Epithelial cell of esophagus (primary cell): ENCODE measurements around the gene SSH2.

Source experiments
- DNase-seq: peaks from one replicate; pipeline ENCODE4 v3.0.0; 2010; ENCODE audit warnings: low read depth
- H3K4me3 ChIP-seq: 2 replicates; pipeline ENCODE4 v1.5.1; 2011; ENCODE audit warnings: mild to moderate bottlenecking, low read length, control low read depth
- CTCF ChIP-seq: IDR thresholded peaks from 2 replicates; pipeline ENCODE4 v1.5.1; 2011; ENCODE audit warnings: low read depth, mild to moderate bottlenecking, low read length, control low read depth, inconsistent platforms; ENCODE audit not compliant: insufficient read depth; ENCODE audit errors: missing control alignments

Gene SSH2

GRCh38 chr17:29800457-29800856 is 129.6 kb downstream of the SSH2 start:
- TF ChIP-seq CTCF = no peak
- no peak overlapping the region for H3K4me3 ChIP-seq
- no peak for DNase-seq

- TF ChIP-seq CTCF = no peak
- no peak overlapping the region for H3K4me3 ChIP-seq
- DNase-seq = no peak
Observed at GRCh38 chr17:29796652-29797051, 133.4 kb downstream of the SSH2 start.

- H3K4me3 ChIP-seq = no peak overlapping the region
- no peak for DNase-seq
- TF ChIP-seq CTCF = no peak
Observed at GRCh38 chr17:29793501-29793900, 136.5 kb downstream of the SSH2 start.

- DNase-seq = peak; percentile 62
- H3K4me3 ChIP-seq = no peak overlapping the region
- no peak for TF ChIP-seq CTCF
Observed at GRCh38 chr17:29791336-29792080, 138.5 kb downstream of the SSH2 start.

GRCh38 chr17:29789196-29790170 is 140.5 kb downstream of the SSH2 start:
- TF ChIP-seq CTCF = no peak
- peak; percentile 51 for DNase-seq
- H3K4me3 ChIP-seq = no peak overlapping the region

- TF ChIP-seq CTCF = no peak
- DNase-seq = no peak
- H3K4me3 ChIP-seq = no peak overlapping the region
Observed at GRCh38 chr17:29787995-29788394, 142.0 kb downstream of the SSH2 start.
